Measurements from ENCODE around the gene FAM241B. TPM values are rescaled to one million over a fixed set of nuclear protein-coding genes. Genes with fewer than 3 reads are reported as not detected.

The FAM241B gene
- total and polyA plus RNA-seq, 2 experiments from 2014 or later, result 13.7 to 45.3 TPM

DNA sequence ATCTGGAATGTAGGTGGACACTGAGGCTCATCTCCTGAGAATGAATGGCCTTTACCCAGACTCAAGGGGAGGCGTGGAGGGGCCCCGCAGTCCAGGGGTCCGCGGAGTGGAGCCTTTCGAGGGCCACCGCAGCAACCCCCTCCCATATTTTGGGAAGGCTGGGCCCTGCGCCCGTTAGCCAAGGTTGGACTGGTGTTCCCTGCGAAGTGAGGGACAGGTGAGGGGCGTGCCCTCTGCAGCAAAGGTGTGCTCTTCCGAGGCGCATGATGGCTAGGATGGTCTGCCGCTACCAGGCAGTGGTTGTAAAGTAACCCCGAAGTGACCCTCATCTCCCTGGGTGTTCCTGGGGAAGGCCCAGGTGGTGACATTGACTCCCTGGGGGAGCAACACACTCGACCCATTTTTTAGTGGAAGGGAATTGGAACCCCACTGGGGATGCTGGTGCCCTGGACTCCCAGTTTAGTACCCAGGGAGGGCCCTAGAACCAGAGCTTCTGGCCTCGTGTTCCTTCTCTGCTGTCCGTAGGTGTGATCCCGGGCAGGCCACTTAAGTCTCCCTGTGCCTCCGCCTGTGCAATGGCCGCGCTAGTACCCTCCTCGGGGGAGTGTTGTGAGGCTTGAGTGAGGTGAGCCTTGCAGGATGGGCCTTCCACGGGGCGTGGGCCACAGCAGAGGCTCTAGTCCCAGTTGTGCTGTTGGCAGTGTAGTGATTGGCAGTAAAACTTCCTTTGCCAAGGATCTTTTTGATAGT is 779 bp downstream of the FAM241B start:
- TF ChIP-seq, protein P1, sequence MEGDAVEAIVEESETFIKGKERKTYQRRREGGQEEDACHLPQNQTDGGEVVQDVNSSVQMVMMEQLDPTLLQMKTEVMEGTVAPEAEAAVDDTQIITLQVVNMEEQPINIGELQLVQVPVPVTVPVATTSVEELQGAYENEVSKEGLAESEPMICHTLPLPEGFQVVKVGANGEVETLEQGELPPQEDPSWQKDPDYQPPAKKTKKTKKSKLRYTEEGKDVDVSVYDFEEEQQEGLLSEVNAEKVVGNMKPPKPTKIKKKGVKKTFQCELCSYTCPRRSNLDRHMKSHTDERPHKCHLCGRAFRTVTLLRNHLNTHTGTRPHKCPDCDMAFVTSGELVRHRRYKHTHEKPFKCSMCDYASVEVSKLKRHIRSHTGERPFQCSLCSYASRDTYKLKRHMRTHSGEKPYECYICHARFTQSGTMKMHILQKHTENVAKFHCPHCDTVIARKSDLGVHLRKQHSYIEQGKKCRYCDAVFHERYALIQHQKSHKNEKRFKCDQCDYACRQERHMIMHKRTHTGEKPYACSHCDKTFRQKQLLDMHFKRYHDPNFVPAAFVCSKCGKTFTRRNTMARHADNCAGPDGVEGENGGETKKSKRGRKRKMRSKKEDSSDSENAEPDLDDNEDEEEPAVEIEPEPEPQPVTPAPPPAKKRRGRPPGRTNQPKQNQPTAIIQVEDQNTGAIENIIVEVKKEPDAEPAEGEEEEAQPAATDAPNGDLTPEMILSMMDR (IDR thresholded peaks at IDR 0.05; ENCODE audit: low read depth, low read length), result no peak

DNA sequence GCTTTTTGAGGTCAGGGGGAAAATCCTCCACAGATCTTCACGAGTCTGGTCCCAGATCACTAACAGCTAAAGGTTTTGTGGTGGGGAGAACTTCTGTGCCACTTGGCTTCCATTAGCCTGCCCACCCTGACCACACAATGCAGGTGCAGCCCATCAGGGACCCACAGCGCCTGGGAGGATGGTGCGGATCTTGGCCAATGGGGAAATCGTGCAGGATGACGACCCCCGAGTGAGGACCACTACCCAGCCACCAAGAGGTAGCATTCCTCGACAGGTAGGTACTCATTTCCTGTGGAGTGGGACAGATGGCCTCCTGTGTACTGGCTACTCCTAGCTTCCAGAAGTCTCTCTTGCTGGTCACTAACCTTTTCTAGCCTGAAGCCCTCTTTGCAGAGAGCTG is 1.5 kb downstream of the FAM241B start:
- peaks cover 30% of the 10 kb centered on the region for H3K27me3 ChIP-seq
- peaks cover 3% of the 10 kb centered on the region for H3K36me3 ChIP-seq
- no peak for DNase-seq (ENCODE audit: low read depth in 1 of 2, low spot score in 1 of 2)
- no peaks in the 10 kb centered on the region for H3K9me3 ChIP-seq (ENCODE audit: low read depth)
- H3K4me3 ChIP-seq, result no peak overlapping the region
- no peak overlapping the region for H3K27ac ChIP-seq
- TF ChIP-seq, protein P1 (IDR thresholded peaks at IDR 0.05; ENCODE audit: low read depth, low read length), result no peak
- no peaks in the 10 kb centered on the region for H3K4me1 ChIP-seq (ENCODE audit: low read depth)

More for the DNA sequence above, 779 bp downstream of the FAM241B start:
- peaks cover 3% of the 10 kb centered on the region for H3K36me3 ChIP-seq
- no peaks in the 10 kb centered on the region for H3K9me3 ChIP-seq (ENCODE audit: low read depth)
- no peaks in the 10 kb centered on the region for H3K4me1 ChIP-seq (ENCODE audit: low read depth)
- H3K4me3 ChIP-seq, result peak overlapping the region; percentile 96
- no peak for DNase-seq (ENCODE audit: low read depth in 1 of 2, low spot score in 1 of 2)
- H3K27me3 ChIP-seq, result peaks cover 30% of the 10 kb centered on the region
- no peak overlapping the region for H3K27ac ChIP-seq

- H3K27me3 ChIP-seq, result peaks cover 21% of the 10 kb centered on the region
- no peak overlapping the region for H3K27ac ChIP-seq
- H3K4me1 ChIP-seq (ENCODE audit: low read depth), result no peaks in the 10 kb centered on the region
- peaks cover 3% of the 10 kb centered on the region for H3K36me3 ChIP-seq
- TF ChIP-seq, protein P1 (IDR thresholded peaks at IDR 0.05; ENCODE audit: low read depth, low read length), result no peak
- no peaks in the 10 kb centered on the region for H3K9me3 ChIP-seq (ENCODE audit: low read depth)
- H3K4me3 ChIP-seq, result no peak overlapping the region
- no peak for DNase-seq (ENCODE audit: low read depth in 1 of 2, low spot score in 1 of 2)
Measured at GRCh38 chr10:69632516-69633199, 2.6 kb downstream of the FAM241B start.

DNA sequence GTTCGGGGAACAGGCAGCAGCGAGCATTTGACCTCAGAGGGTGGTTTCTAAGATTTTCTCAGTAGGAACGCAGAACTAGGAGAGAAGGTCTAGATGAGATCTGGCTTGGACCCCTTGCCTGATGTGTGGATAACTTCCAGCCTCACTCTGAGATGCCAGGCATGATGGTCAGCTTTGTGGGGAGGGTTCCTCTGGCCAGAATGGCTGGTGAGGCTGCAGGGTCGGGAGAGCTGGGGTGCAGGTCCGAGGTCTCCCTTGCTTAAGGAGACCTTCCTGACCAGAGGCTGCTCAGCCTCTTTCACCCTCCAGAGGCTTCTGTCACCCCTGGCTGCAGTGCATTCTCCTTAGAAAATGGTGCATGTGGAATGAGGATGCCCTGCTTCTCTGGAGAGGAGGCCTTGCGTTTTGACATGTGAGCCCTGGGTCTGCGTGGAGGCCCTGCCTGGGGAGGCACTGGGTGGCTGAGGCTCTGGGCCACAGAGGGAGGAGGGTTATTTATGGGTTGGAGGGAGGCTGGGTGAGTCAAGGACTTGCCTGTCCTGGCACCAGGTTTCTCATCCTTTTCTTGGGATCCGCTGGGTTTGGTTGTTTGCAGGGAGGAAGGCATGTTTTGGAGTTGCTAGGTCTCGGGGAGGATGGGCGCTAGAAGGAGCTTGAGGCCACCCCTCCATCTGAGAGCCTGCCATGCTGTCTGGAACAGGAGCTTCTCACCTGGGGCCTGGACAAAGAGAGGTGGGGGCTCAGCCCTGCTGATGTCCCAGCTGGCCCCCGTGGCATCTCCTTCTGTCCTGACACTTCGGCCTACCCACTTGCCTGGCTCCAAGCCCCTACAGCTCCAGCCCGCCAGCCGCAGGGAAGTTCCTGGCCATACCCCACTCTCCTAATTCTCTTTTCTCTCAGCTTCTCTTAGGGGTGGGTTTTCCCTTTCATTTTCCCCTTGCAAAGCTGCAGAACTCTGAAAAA is 3.9 kb downstream of the FAM241B start:
- TF ChIP-seq, protein P1 (IDR thresholded peaks at IDR 0.05; ENCODE audit: low read depth, low read length), result no peak
- H3K4me1 ChIP-seq (ENCODE audit: low read depth), result no peaks in the 10 kb centered on the region
- peaks cover 3% of the 10 kb centered on the region for H3K36me3 ChIP-seq
- H3K27ac ChIP-seq, result no peak overlapping the region
- no peak for DNase-seq (ENCODE audit: low read depth in 1 of 2, low spot score in 1 of 2)
- no peak overlapping the region for H3K4me3 ChIP-seq
- no peaks in the 10 kb centered on the region for H3K9me3 ChIP-seq (ENCODE audit: low read depth)
- peaks cover 9% of the 10 kb centered on the region for H3K27me3 ChIP-seq

GRCh38 chr10:69634759-69635425 is 4.8 kb downstream of the FAM241B start:
- Histone ChIP-seq H3K27me3 (peaks cover 4% of the 10 kb centered on the region), H3K9me3 (ENCODE audit: low read depth) (no peaks in the 10 kb centered on the region), H3K4me1 (ENCODE audit: low read depth) (no peaks in the 10 kb centered on the region), H3K4me3 (no peak overlapping the region), H3K36me3 (peaks cover 3% of the 10 kb centered on the region), H3K27ac (no peak overlapping the region)
- DNase-seq (ENCODE audit: low read depth in 1 of 2, low spot score in 1 of 2), result no peak
- TF ChIP-seq, protein P1 (IDR thresholded peaks at IDR 0.05; ENCODE audit: low read depth, low read length), result no peak
